HFFc6 (cell line): ENCODE data around the gene NKAPD1. TPM values are rescaled to one million over a fixed set of nuclear protein-coding genes. Genes with fewer than 3 reads are reported as not detected.

ENCODE experiments used
- DNase-seq: peaks from one replicate; pipeline ENCODE4 v3.0.0-alpha.2; 2018
- H3K27ac Mint-ChIP-seq: 2 replicates; pipeline ENCODE4 v1.8.0; 2020; ENCODE audit warnings: mild to moderate bottlenecking, mixed read lengths
- H3K27me3 Mint-ChIP-seq: 2 replicates; pipeline ENCODE4 v1.8.0; 2021; ENCODE audit warnings: mild to moderate bottlenecking, moderate library complexity, mixed read lengths; ENCODE audit not compliant: insufficient read depth
- H3K36me3 Mint-ChIP-seq: 2 replicates; pipeline ENCODE4 v1.8.0; 2021; ENCODE audit warnings: low read depth, mixed read lengths
- H3K4me1 Mint-ChIP-seq: 2 replicates; pipeline ENCODE4 v1.8.0; 2020; ENCODE audit warnings: low read depth, mixed read lengths
- H3K4me3 Mint-ChIP-seq: 2 replicates; pipeline ENCODE4 v1.8.0; 2020; ENCODE audit warnings: mild to moderate bottlenecking, moderate library complexity, mixed read lengths
- H3K9me3 Mint-ChIP-seq: 2 replicates; pipeline ENCODE4 v1.8.0; 2020; ENCODE audit warnings: mild to moderate bottlenecking, mixed read lengths
- total RNA-seq, 6 experiments: library from RNA; stranded (reverse); fragmentation: NEBNext Ultra II Directional; extraction: Animal tissue kit (Norgen Biotek cat#: 25700); gene quantifications; 2 replicates in 1 of 6; 3 replicates in 5 of 6; pipeline ENCODE4 v1.2.3, GENCODE V29; 2021
- TF ChIP-seq, protein P1 (sequence below): fragments of 200-600 bp; sonication (generic); IDR thresholded peaks from 2 replicates; pipeline ENCODE4 v1.5.0; 2021; ENCODE audit warnings: antibody characterized with exemption, mild to moderate bottlenecking

The NKAPD1 gene
- total RNA-seq, 6 experiments from 2014 or later: 17.0 to 22.2 (median 19.8) TPM

DNA sequence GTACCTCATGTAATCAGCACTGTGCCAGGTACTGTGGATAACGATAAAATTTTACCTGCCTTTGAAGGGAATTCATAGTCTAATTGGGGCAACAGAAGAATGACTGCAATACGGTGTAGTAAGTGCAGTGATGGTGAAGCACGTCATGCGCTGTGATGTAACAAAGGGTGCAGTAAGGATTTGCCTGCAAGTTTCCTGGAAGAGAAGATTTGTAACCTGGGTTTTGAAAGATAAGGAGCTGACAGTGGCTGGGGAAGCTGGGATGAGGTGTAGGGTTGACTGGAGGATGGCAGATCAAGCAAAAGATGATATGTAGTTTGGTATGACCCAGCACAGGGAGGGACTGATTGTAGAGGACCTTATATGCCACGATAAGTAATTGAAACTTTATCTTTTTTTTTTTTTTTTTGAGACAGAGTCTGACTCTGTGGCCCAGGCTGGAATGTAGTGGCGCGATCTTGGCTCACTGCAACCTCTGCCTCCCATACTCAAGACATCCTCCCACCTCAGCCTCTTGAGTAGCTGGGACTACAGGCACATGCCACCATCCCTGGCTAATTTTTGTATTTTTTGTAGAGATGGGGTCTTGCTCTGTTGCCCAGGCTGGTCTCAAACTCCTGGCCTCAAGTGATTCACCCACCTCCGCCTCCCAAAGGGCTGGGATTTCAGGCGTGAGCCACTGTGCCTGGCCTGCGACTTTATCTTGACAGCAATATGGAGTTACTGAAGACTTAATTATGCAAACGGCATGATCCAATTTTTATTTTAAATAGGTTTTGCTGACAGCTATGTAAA lies 23.8 kb downstream of the NKAPD1 start:
- no peaks in the 10 kb centered on the region for H3K9me3 Mint-ChIP-seq
- peaks cover 15% of the 10 kb centered on the region for H3K36me3 Mint-ChIP-seq
- DNase-seq: no peak
- TF ChIP-seq, protein P1, sequence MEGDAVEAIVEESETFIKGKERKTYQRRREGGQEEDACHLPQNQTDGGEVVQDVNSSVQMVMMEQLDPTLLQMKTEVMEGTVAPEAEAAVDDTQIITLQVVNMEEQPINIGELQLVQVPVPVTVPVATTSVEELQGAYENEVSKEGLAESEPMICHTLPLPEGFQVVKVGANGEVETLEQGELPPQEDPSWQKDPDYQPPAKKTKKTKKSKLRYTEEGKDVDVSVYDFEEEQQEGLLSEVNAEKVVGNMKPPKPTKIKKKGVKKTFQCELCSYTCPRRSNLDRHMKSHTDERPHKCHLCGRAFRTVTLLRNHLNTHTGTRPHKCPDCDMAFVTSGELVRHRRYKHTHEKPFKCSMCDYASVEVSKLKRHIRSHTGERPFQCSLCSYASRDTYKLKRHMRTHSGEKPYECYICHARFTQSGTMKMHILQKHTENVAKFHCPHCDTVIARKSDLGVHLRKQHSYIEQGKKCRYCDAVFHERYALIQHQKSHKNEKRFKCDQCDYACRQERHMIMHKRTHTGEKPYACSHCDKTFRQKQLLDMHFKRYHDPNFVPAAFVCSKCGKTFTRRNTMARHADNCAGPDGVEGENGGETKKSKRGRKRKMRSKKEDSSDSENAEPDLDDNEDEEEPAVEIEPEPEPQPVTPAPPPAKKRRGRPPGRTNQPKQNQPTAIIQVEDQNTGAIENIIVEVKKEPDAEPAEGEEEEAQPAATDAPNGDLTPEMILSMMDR: no peak
- no peaks in the 10 kb centered on the region; the same call in 1 of the 2 replicates for H3K27me3 Mint-ChIP-seq
- peaks cover 29% of the 10 kb centered on the region for H3K4me1 Mint-ChIP-seq
- H3K27ac Mint-ChIP-seq: no peak overlapping the region
- H3K4me3 Mint-ChIP-seq: no peak overlapping the region

- Mint-ChIP-seq H3K9me3 (no peaks in the 10 kb centered on the region), H3K27ac (peak overlapping the region; percentile 74), H3K4me1 (peaks cover 29% of the 10 kb centered on the region), H3K36me3 (peaks cover 10% of the 10 kb centered on the region), H3K4me3 (no peak overlapping the region), H3K27me3 (no peaks in the 10 kb centered on the region; the same call in 1 of the 2 replicates)
- TF ChIP-seq, protein P1: no peak
- peak; percentile 39 for DNase-seq
These were observed 26.4 kb downstream of the NKAPD1 start for GRCh38 chr11:112100462-112100861.

DNA sequence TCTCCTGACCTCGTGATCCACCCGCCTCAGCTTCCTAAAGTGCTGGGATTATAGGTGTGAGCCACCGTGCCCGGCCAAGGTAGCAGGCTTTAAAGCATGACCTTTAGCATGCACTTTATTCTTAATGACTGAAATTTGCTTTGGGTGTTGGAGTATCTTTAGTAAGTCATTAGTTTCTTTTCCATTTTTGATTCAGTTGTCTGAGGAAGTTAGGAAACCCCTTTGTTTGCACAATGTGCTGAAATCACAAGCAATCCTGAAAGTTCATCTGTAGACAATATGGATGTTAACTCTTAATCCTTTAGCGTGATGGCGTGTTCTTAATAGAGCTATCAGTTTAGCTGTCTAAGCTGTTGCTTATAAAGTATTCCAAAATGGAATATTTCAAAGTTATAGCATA lies 29.3 kb downstream of the NKAPD1 start:
- no peaks in the 10 kb centered on the region for H3K9me3 Mint-ChIP-seq
- H3K27ac Mint-ChIP-seq: no peak overlapping the region
- TF ChIP-seq, protein P1: no peak
- DNase-seq: no peak
- H3K4me3 Mint-ChIP-seq: no peak overlapping the region
- H3K27me3 Mint-ChIP-seq: no peaks in the 10 kb centered on the region
- peaks cover 24% of the 10 kb centered on the region for H3K4me1 Mint-ChIP-seq
- no peaks in the 10 kb centered on the region for H3K36me3 Mint-ChIP-seq

- Mint-ChIP-seq H3K27ac (no peak overlapping the region; the same call in 1 of the 2 replicates), H3K9me3 (no peaks in the 10 kb centered on the region), H3K36me3 (peaks cover 9% of the 10 kb centered on the region; the same call in 1 of the 2 replicates), H3K4me1 (peaks cover 9% of the 10 kb centered on the region), H3K4me3 (no peak overlapping the region), H3K27me3 (no peaks in the 10 kb centered on the region)
- TF ChIP-seq, protein P1: no peak
- DNase-seq: no peak
These were observed 32.0 kb downstream of the NKAPD1 start for GRCh38 chr11:112106070-112106469.

DNA sequence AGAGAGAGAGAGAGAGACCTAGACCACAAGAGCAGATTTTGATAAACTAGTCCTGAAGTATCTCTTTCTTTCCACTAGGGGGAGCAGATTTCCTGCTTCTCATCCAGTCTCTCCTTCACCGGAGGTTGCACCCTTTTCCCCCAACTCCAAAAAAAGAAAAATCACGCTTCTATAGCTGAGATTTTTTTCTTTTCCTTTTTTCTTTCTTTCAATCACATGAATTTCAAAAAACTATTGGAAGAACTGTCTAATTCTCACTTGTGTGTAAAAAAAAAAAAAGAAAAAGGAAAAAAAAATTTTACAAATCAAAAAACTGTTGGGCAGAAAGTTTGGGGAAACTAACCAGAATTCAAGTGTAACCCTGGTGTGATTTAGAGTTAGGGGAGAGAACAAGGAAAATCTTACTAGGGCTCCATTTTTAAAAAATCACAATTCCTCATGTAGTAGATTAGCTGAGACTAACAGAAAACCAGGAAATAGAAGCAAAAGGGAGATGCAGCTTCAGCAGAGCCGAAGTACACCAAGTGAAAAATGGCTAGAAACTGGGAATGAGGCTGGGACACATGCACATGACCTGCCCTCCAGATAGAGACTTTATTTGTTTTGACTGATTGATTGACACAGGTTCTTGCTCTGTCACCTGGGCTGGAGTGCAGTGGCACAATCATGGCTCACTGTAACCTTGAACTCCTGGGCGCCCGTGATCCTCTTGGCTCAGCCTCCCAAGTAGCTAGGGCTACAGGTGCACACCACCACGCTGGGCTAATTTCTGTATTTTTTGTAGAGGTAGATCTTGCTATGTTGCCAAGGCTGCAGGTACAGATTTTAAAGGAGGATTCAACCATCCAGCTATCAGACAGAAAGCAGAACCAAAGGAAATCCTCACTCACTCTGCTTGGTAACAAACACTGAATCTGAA lies 39.7 kb downstream of the NKAPD1 start:
- H3K27me3 Mint-ChIP-seq: no peaks in the 10 kb centered on the region; the same call in 1 of the 2 replicates
- H3K36me3 Mint-ChIP-seq: peaks cover 14% of the 10 kb centered on the region
- TF ChIP-seq, protein P1: peak; percentile 82
- H3K9me3 Mint-ChIP-seq: no peaks in the 10 kb centered on the region
- H3K4me1 Mint-ChIP-seq: peaks cover 26% of the 10 kb centered on the region
- DNase-seq: peak; percentile 82
- no peak overlapping the region for H3K4me3 Mint-ChIP-seq
- H3K27ac Mint-ChIP-seq: peak overlapping the region; percentile 24; the same call in 1 of the 2 replicates
